HepG2 (cell line): ENCODE results near the gene NEDD4. TPM values are rescaled to one million over a fixed set of nuclear protein-coding genes. Genes with fewer than 3 reads are reported as not detected.

ENCODE experiments used
- ATAC-seq: fragments of 200-7000 bp; cut with Tn5 transposase; 3 replicates; pipeline ENCODE4 v1.9.1; 2020; ENCODE audit warnings: mild to moderate bottlenecking, moderate library complexity
- BruUV-seq: library from RNA; stranded (reverse); fragments of 400-500 nt; replicated peaks from 2 replicates; lab custom pipeline; 2021; lab: Mats Ljungman, UMichigan
- CTCF ChIA-PET: fragments of 300-600 bp; formaldehyde crosslinking; extraction: SDS; loops from one replicate; lab custom pipeline; 2021; ENCODE audit warnings: low total read pairs, inconsistent platforms, low intra/inter-chr PET ratio; lab: Yijun Ruan, JAX
- POLR2A ChIA-PET: fragments of 350-600 bp; sonication (Branson Sonifier 250); formaldehyde crosslinking; loops from one replicate; lab custom pipeline; 2020; ENCODE audit warnings: antibody characterized with exemption, inconsistent platforms; lab: Yijun Ruan, JAX
- DNase-seq: peaks from one replicate; pipeline ENCODE4 v3.0.0-alpha.2; 2015; ENCODE audit warnings: low spot score
- FAIRE-seq: peaks from 3 replicates; lab custom pipeline; 2011; peaks lifted over from hg19 to GRCh38; lab: Jason Lieb, UNC
- H2AFZ ChIP-seq: one replicate; pipeline ENCODE4 v1.6.1; 2011; ENCODE audit warnings: low read length, inconsistent platforms
- H3K27ac ChIP-seq: fragments of 300-600 bp; 3 replicates; pipeline ENCODE4 v1.8.0; 2011; ENCODE audit warnings: mixed run types, mild to moderate bottlenecking, mixed read lengths, low read length, inconsistent platforms; ENCODE audit not compliant: insufficient read depth; ENCODE audit errors: extremely low read length
- H3K27me3 ChIP-seq, 2 experiments: fragments of 200-600 bp in 1 of 2; 2 replicates in 1 of 2; 3 replicates in 1 of 2; pipeline versions ENCODE4 v1.6.0 to v1.8.0; 2011; ENCODE audit warnings: low read length in 2 of 2, mild to moderate bottlenecking in 2 of 2, moderate library complexity in 2 of 2, inconsistent platforms in 1 of 2; ENCODE audit not compliant: insufficient read depth in 2 of 2, control insufficient read depth in 1 of 2
- H3K36me3 ChIP-seq, 2 experiments: fragments of 200-600 bp in 1 of 2; replicated peaks in 1 of 2; 2 replicates in 1 of 2; 3 replicates in 1 of 2; pipeline versions ENCODE4 v1.5.1 to v1.8.0; 2011; ENCODE audit warnings: low read length in 2 of 2, inconsistent platforms in 1 of 2; ENCODE audit not compliant: insufficient read depth in 2 of 2, control insufficient read depth in 1 of 2
- H3K4me1 ChIP-seq: 2 replicates; pipeline ENCODE4 v1.5.1; 2012; ENCODE audit warnings: low read length, inconsistent platforms; ENCODE audit not compliant: insufficient read depth
- H3K4me2 ChIP-seq: 2 replicates; pipeline ENCODE4 v1.6.0; 2011; ENCODE audit warnings: low read depth, low read length, inconsistent platforms
- H3K4me3 ChIP-seq, 3 experiments: fragments of 200-600 bp in 1 of 3; sonication (generic), shearing (Covaris generic) in 1 of 3; replicated peaks in 1 of 3; 2 replicates each; pipeline ENCODE4 v1.5.1; 2011 to 2016; ENCODE audit warnings: low read length in 3 of 3, inconsistent platforms in 2 of 3, low read depth in 2 of 3, mild to moderate bottlenecking in 2 of 3, control low read depth in 1 of 3, mixed read lengths in 1 of 3; ENCODE audit not compliant: insufficient read depth in 1 of 3
- H3K79me2 ChIP-seq: one replicate; pipeline ENCODE4 v1.6.1; 2011; ENCODE audit warnings: low read length, inconsistent platforms; ENCODE audit not compliant: insufficient read depth
- H3K9ac ChIP-seq: 2 replicates; pipeline ENCODE4 v1.6.0; 2011; ENCODE audit warnings: mild to moderate bottlenecking, low read depth, low read length, inconsistent platforms; ENCODE audit not compliant: insufficient read depth
- H3K9me3 ChIP-seq: 2 replicates; pipeline ENCODE4 v1.5.1; 2012; ENCODE audit warnings: mild to moderate bottlenecking, low read length
- H4K20me1 ChIP-seq: 2 replicates; pipeline ENCODE4 v1.6.0; 2011; ENCODE audit warnings: inconsistent platforms, mild to moderate bottlenecking, low read length, moderate library complexity; ENCODE audit not compliant: insufficient read depth
- MEIS1 ChIP-seq: sonication (generic); formaldehyde crosslinking; IDR thresholded peaks from 2 replicates; pipeline ENCODE4 v1.9.0; 2021; ENCODE audit warnings: mild to moderate bottlenecking, missing genetic modification reagents, moderate library complexity, borderline replicate concordance
- PPARG ChIP-seq: conservative IDR thresholded peaks from 2 replicates; pipeline ENCODE4 v1.6.1; 2016; ENCODE audit warnings: missing biosample characterization, missing genetic modification reagents
- ZNF446 ChIP-seq: sonication (generic); formaldehyde crosslinking; IDR thresholded peaks from 2 replicates; pipeline ENCODE4 v1.5.0; 2020; ENCODE audit warnings: mild to moderate bottlenecking, missing genetic modification reagents
- ZNF577 ChIP-seq: sonication (generic); formaldehyde crosslinking; IDR thresholded peaks from 2 replicates; pipeline ENCODE4 v1.4.0; 2020; ENCODE audit warnings: mild to moderate bottlenecking, low read depth, missing genetic modification reagents, borderline replicate concordance
- WGBS: methylation state at CpG from one replicate; pipeline ENCODE4 v1.1.6; 2017; ENCODE audit warnings: low lambda C conversion rate; 5-methylcytosine and 5-hydroxymethylcytosine counted together
- in situ Hi-C: cut with HindIII; loops from 2 replicates; pipeline ENCODE4 v1.10.0; 2017; ENCODE audit warnings: low pct_unique_long_range_greater_than_20kb; ENCODE audit not compliant: extremely low pct_ligation_motif_present
- intact Hi-C: fragments of 100-400 bp; cut with micrococcal nuclease; formaldehyde crosslinking; loops from one replicate; pipeline ENCODE4 v1.10.0; 2022; ENCODE audit not compliant: unreplicated experiment
- polyA plus RNA-seq, 8 experiments: library from polyadenylated mRNA; depleted of rRNA in 3 of 8; stranded (reverse) in 7 of 8; unstranded in 1 of 8; fragments of >200 nt; fragmentation: Illumina TruSeq in 4 of 8; extraction: Trizol in 4 of 8; gene quantifications; 2 replicates each; pipeline versions ENCODE4 v1.2.1 to v1.2.3, GENCODE V29; 2011 to 2016; ENCODE audit warnings: low read depth in 4 of 8, missing spikeins in 1 of 8, mixed read lengths in 1 of 8; ENCODE audit not compliant: insufficient read depth in 1 of 8
- total RNA-seq, 5 experiments: library from RNA; depleted of rRNA; stranded (reverse); fragments of >200 nt; fragmentation: Illumina TruSeq; extraction: Trizol; gene quantifications; 2 replicates each; pipeline ENCODE4 v1.2.3, GENCODE V29; 2016; ENCODE audit warnings: low read depth in 1 of 5
- TF ChIP-seq, protein P1 (sequence below): sonication (generic); formaldehyde crosslinking; IDR thresholded peaks from 2 replicates; pipeline ENCODE4 v1.4.0; 2020; ENCODE audit warnings: missing genetic modification reagents
- TF ChIP-seq, protein P2 (sequence below): sonication (generic); formaldehyde crosslinking; IDR thresholded peaks from 2 replicates; pipeline ENCODE4 v1.5.0; 2020; ENCODE audit warnings: missing genetic modification reagents, mild to moderate bottlenecking, borderline replicate concordance
- TF ChIP-seq, protein P3 (sequence below): sonication (generic); formaldehyde crosslinking; IDR thresholded peaks from 2 replicates; pipeline ENCODE4 v1.5.0; 2020; ENCODE audit warnings: mild to moderate bottlenecking, missing genetic modification reagents
- TF ChIP-seq, protein P4 (sequence below): IDR thresholded peaks from 2 replicates; pipeline ENCODE4 v1.6.1; 2016; ENCODE audit warnings: low read depth

The NEDD4 gene
- total and polyA plus RNA-seq, 2 of the 13 experiments (the other 11 are each of a cell fraction or from before 2014, with no cell fraction given), result 10.4 to 13.0 TPM

DNA sequence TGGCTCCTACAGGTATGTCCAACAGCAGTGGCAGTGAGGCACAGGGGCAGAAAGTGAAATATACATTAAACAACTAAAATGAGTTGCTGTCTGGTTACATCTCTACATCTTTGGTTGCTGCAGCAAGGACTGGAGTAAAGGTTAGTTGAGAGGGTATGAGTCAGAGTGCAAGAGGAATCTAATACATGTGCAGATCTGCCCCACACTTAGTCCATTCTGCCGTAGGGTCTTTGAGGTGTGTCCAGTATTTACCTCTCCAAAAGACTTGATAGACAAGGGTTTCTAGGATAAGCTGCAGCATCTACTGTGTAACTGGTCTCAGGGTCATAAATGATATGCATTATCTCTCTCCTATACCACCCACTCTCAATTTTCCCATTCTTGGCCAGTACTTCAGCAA is 6.2 kb upstream of the NEDD4 start:
- intact Hi-C loops (loop anchor here (2.0 kb wide), 1 partner anchor 45 kb away; no protein-coding TSS in a partner anchor), in situ Hi-C loops (no loop called here)
- no peak for DNase-seq
- Histone ChIP-seq H4K20me1 (no peaks in the 10 kb centered on the region), H3K9ac (no peak overlapping the region), H3K36me3 (no peaks in the 10 kb centered on the region), H3K9me3 (no peaks in the 10 kb centered on the region), H2AFZ (no peak overlapping the region), H3K4me1 (no peaks in the 10 kb centered on the region), H3K4me2 (no peak overlapping the region), H3K27ac (no peak overlapping the region), H3K27me3 (no peaks in the 10 kb centered on the region), H3K4me3 (no peak overlapping the region), H3K79me2 (no peaks in the 10 kb centered on the region)
- 8% methylated on average over 1 of the region's 1 CpG for WGBS
- CTCF ChIA-PET, result no interaction called here
- no peak for ATAC-seq
- TF ChIP-seq ZNF577 (no peak), ZNF446 (CRISPR knock-in tag) (no peak), MEIS1 (no peak), PPARG (CRISPR knock-in tag) (no peak)
- TF ChIP-seq, protein P1, sequence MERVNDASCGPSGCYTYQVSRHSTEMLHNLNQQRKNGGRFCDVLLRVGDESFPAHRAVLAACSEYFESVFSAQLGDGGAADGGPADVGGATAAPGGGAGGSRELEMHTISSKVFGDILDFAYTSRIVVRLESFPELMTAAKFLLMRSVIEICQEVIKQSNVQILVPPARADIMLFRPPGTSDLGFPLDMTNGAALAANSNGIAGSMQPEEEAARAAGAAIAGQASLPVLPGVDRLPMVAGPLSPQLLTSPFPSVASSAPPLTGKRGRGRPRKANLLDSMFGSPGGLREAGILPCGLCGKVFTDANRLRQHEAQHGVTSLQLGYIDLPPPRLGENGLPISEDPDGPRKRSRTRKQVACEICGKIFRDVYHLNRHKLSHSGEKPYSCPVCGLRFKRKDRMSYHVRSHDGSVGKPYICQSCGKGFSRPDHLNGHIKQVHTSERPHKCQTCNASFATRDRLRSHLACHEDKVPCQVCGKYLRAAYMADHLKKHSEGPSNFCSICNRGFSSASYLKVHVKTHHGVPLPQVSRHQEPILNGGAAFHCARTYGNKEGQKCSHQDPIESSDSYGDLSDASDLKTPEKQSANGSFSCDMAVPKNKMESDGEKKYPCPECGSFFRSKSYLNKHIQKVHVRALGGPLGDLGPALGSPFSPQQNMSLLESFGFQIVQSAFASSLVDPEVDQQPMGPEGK (CRISPR knock-in tag), result no peak
- TF ChIP-seq, protein P2, sequence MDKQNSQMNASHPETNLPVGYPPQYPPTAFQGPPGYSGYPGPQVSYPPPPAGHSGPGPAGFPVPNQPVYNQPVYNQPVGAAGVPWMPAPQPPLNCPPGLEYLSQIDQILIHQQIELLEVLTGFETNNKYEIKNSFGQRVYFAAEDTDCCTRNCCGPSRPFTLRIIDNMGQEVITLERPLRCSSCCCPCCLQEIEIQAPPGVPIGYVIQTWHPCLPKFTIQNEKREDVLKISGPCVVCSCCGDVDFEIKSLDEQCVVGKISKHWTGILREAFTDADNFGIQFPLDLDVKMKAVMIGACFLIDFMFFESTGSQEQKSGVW (CRISPR knock-in tag), result no peak
- TF ChIP-seq, protein P3, sequence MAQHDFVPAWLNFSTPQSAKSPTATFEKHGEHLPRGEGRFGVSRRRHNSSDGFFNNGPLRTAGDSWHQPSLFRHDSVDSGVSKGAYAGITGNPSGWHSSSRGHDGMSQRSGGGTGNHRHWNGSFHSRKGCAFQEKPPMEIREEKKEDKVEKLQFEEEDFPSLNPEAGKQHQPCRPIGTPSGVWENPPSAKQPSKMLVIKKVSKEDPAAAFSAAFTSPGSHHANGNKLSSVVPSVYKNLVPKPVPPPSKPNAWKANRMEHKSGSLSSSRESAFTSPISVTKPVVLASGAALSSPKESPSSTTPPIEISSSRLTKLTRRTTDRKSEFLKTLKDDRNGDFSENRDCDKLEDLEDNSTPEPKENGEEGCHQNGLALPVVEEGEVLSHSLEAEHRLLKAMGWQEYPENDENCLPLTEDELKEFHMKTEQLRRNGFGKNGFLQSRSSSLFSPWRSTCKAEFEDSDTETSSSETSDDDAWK, result no peak
- TF ChIP-seq, protein P4, sequence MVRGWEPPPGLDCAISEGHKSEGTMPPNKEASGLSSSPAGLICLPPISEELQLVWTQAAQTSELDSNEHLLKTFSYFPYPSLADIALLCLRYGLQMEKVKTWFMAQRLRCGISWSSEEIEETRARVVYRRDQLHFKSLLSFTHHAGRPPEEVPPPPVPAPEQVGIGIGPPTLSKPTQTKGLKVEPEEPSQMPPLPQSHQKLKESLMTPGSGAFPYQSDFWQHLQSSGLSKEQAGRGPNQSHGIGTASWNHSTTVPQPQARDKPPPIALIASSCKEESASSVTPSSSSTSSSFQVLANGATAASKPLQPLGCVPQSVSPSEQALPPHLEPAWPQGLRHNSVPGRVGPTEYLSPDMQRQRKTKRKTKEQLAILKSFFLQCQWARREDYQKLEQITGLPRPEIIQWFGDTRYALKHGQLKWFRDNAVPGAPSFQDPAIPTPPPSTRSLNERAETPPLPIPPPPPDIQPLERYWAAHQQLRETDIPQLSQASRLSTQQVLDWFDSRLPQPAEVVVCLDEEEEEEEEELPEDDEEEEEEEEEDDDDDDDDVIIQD (CRISPR knock-in tag), result no peak
- no peak for FAIRE-seq
- POLR2A ChIA-PET, result no interaction called here
- no TSS peak for BruUV-seq
